GM18511 (cell line): ENCODE measurements around the gene SUPT5H.

Experiments used
- ATAC-seq: cut with Tn5 transposase; IDR thresholded peaks from one replicate; pipeline ENCODE4 v1.9.1; 2021; ENCODE audit warnings: mild to moderate bottlenecking, moderate library complexity; ENCODE audit not compliant: unreplicated experiment

SUPT5H gene

DNA sequence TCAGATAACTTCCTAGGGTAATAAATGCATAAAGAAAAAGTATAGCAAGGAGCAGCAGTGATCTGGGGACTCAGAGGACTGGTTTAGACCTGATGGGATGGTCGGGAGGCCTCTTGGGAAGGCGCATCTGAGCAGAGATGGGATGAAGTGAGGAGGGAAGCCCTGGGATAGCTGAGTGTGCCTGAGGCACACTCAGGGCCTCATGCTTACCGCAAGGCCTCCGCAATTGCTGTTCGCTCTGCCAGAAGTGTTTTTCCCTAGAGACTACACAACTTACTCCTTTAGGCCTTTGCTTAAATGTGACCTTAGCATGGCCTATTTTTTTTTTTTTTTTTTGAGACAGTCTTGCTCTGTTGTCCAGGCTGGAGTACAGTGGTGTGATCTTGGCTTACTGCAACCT, 49.3 kb downstream of the SUPT5H start:
- no peak for ATAC-seq

DNA sequence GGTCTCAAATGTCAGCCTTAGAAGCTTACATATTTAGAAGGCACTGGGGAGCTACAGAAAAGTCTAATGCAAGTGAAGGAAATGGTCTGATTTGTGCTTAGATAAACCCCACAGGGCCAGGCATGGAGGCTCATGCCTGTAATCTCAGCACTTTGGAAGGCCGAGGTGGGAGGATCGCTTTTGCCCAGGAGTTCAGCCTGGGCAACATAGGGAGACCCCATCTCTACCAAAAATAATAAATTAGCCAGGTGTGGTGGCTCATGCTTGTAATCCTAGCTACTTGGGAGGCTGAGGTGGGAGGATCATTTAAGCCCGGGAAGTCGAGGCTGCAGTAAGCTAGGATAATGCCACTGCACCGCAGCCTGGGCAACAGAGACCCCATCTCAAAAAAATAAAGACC, 50.7 kb downstream of the SUPT5H start:
- ATAC-seq: no peak

DNA sequence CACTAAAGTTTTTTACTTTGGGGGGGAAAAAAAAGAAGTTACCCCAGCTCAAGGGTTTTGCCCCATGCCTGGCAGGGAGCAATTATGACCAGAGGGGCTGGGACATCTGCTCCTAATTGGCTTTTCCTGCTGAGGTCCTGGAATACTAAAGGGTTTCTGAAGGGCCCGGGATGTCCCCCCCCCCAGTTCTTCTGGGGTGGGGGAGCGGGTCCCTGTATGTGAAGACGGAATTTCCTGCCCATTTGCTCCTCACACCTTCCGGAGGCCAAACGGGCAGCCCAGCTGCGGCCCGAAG, 52.3 kb downstream of the SUPT5H start:
- ATAC-seq: no peak

DNA sequence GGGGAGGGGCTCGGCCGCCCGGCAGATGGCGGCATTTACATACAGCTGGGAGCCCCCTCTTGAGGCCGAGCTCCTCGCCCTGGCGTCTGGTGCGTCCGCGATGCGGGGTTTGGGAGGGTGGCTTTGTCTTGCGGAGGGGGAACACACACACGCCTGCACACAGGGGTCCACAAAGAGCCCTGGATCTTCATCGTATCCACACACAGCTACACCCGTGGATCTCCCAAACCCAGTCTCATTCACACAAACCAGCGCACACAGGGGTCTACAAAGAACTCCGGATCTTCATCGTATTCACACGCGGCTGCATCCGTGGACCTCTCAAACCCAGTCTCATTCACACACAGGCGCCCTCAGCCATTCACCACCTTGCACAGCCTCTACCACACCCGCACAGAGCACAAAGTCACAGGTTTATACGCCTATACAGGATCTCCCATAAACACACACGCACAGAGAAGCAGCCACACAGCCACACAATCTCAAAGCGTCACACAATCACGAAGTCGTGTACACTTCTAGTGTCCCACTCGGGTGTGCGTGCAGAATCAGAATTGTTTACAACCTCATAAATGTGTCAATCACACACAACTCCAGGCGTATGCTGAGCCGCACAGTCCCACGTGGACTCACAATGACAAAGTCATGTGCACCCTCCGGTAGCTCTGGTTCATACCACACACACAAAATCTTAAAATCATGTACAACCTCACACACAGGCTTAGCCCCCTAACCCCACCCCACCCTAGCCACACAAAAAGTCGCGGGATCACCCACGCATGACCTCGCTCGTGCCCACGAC, 52.8 kb downstream of the SUPT5H start:
- ATAC-seq: no peak

DNA sequence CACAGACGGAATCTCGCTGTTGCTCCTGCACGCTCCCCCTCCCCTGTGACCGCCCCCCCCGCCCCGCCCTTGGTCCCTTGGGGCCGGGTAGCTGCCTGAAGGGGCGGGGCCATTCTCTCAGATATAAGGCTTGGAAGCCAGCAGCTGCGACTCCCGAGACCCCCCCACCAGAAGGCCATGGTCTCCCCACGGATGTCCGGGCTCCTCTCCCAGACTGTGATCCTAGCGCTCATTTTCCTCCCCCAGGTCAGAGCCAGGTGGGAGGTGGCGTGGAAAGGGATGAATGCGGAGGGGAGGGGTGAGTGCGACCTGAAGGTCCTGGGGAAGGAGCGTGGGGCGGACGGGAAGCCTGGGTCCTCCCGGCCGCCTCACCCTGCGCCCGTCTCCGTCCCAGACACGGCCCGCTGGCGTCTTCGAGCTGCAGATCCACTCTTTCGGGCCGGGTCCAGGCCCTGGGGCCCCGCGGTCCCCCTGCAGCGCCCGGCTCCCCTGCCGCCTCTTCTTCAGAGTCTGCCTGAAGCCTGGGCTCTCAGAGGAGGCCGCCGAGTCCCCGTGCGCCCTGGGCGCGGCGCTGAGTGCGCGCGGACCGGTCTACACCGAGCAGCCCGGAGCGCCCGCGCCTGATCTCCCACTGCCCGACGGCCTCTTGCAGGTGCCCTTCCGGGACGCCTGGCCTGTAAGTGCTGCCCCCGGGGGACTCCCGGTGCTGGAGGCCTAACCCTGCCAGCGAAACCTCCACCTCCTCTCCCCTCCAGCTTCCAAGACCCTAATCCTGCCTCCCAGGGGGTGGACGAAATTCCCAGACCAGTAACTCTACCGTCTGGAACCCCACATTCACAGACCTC, 53.6 kb downstream of the SUPT5H start, which contains the start of gene DLL3:
Gene DLL3 (plus strand): TSS at position 150 of the 845 bp plus-strand sequence. CDS start 28 bp downstream, at position 178.
- ATAC-seq: no peak

DNA sequence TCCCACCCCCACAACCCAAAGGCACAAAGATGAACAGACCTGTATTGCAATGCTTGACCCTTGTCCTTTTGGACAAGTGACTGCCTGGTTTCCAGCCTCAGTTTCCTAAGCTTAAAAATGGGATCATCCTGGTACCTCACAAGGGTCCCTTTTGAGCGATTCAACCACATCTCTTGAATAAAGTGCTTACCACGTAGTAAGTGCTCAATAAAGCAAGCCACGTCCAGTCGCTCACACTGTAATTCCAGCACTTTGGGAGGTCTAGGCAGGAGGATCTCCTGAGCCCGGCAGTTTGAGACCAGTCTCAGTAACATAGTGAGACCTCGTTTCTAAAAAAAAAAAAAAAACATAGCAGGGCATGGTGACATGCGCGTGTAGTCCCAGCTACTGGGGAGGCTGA, 54.5 kb downstream of the SUPT5H start:
- ATAC-seq: no peak

DNA sequence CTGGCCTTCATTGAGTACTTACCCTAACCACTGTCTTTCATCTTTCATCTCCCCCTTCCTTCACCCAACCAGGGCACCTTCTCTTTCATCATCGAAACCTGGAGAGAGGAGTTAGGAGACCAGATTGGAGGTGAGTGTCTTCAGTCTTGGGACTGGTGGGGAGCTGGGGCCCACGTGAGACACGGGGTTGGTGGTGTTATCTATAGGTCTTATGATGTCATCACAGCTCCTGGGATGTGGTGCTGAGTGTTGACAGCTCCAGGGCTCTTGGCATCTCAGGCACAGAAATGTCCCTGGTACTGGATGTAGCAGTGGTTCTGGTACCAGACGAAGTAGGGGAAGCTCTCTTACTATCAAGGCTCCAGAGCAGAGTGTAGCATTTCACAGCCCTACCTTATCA, 55.2 kb downstream of the SUPT5H start:
- no peak for ATAC-seq

DNA sequence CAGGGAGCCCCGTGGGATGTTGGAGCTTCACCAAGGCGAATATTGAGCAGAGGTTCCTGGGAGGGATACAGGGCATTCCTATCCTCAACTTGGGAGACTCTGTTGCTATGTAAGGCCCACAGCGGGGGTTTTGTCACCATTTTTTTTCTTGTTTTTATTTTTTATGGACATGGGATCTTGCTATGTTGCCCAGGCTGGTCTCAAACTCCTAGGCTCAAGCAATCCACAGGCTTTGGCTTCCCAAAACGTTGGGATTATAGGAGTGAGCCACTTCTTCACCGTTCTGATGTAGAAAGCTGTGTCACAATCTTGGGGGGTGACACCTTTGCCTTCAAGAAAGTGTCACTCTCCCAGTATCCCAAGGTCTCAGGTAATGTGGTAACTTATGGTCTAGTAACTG, 56.0 kb downstream of the SUPT5H start:
- ATAC-seq: no peak

DNA sequence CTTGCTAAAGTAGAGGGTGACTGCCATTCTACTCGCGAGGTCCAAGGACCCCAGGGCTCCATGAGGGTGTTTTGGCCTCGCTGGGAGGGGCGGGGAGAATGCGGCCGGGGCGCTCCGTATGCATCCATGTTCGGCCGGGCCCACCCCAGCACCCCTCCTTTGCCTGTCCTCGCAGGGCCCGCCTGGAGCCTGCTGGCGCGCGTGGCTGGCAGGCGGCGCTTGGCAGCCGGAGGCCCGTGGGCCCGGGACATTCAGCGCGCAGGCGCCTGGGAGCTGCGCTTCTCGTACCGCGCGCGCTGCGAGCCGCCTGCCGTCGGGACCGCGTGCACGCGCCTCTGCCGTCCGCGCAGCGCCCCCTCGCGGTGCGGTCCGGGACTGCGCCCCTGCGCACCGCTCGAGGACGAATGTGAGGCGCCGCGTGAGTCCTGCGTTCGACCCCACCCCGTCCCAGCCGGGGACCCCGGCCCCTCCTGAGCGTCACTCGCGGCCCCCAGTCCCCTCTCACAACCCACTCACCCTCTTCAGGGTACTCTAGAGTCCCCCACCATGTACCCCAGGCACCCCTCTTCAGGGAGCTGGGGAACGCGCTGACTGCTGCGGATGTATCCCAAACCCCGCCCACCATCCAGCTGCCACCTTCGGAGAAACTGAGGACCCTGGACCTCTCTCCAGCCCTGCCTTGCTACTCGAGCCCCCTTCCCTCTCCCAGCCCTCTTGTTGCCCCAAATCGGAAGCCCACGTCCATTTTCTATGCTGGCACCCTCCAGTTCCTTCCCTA, 57.4 kb downstream of the SUPT5H start:
- no peak for ATAC-seq

DNA sequence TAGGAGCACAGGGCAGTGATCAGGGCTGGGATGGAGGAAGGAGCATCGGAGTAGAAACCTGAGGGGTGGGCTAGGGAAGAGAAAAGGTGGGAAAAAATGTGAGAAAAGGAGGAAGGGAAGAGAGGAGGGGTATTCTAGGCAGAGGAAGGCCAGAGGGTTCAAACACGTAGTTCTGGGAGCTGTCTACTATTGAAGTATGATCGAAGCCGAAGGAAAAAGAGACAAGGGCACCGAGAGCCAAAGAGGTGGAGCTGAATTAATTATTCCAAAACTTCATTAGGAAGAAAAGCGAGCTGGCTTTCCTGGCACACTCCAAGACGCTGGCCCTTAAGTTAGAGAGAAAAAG, 61.2 kb downstream of the SUPT5H start:
- ATAC-seq: no peak

DNA sequence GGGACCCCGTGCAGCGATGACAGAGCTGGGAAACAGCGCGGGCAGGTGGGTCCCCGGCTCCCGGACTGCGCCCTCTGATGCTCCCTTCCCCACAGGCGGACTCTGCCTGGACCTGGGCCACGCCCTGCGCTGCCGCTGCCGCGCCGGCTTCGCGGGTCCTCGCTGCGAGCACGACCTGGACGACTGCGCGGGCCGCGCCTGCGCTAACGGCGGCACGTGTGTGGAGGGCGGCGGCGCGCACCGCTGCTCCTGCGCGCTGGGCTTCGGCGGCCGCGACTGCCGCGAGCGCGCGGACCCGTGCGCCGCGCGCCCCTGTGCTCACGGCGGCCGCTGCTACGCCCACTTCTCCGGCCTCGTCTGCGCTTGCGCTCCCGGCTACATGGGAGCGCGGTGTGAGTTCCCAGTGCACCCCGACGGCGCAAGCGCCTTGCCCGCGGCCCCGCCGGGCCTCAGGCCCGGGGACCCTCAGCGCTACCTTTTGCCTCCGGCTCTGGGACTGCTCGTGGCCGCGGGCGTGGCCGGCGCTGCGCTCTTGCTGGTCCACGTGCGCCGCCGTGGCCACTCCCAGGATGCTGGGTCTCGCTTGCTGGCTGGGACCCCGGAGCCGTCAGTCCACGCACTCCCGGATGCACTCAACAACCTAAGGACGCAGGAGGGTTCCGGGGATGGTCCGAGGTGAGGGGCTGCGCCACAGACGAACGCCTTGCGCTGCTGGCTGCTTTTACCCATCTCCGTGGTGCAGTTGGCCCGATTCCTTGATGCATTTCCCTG, 61.7 kb downstream of the SUPT5H start:
- no peak for ATAC-seq

DNA sequence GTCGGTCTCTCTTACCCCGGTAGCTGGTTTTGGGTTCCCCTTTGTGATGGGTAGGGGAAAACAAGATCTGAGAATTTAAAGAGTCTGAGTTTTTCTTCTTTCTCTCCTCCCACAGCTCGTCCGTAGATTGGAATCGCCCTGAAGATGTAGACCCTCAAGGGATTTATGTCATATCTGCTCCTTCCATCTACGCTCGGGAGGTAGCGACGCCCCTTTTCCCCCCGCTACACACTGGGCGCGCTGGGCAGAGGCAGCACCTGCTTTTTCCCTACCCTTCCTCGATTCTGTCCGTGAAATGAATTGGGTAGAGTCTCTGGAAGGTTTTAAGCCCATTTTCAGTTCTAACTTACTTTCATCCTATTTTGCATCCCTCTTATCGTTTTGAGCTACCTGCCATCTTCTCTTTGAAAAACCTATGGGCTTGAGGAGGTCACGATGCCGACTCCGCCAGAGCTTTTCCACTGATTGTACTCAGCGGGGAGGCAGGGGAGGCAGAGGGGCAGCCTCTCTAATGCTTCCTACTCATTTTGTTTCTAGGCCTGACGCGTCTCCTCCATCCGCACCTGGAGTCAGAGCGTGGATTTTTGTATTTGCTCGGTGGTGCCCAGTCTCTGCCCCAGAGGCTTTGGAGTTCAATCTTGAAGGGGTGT, 62.5 kb downstream of the SUPT5H start:
- ATAC-seq: no peak

DNA sequence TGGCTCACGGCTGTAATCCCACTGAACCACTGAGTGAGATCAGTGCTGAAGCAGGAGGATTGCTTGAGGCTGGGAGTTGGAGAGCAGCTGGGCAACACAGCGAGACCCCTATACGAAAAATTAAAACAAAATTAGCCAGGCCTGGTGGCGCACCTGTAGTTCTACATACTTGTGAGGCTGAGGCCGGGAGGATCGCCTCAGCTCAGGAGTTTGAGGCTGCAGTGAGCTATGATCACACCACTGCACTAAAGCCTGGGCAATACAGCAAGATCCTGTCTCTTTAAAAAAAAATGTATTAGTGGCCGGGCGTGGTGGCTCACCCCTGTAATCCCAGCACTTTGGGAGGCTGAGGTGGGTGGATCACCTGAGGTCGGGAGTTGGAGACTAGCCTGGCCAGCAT, 63.2 kb downstream of the SUPT5H start:
- ATAC-seq: no peak

DNA sequence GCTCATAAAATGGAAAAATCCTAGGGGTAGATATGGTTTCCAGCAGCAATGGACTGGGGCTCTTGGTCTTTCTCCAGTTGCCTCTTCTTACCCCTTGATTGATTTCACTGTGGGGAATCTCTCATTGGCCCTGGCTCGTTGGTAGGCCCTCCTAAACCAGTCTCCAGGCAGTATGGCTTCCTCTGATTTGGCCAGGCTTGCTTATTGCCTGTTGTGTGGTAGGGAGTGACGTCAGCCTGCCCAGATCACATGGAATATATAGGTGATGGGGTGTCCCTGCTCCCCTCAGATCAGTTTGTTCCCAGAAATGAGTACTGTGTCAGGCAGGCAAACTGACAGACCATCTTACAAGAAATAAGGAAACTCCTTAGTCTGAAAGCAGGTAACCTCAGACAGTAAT, 63.9 kb downstream of the SUPT5H start:
- ATAC-seq: no peak

DNA sequence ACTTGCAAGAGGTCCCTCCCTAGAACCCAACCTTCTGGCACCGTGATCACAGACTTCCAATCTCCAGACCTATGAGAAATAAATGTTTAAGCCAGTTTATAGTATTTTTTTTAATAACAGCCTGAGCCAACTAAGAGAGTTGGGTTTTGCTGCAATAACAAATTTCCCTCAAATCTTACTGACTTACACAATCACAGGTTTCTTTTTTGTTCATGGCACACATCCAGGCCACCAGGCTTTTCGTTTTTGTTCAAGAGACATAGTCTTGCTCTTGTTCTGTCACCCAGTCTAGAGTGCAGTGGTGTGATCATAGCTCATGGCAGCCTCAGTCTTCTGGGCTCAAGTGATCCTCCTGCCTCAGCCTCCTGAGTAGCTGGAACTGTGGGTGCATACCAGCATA, 67.6 kb downstream of the SUPT5H start:
- no peak for ATAC-seq

DNA sequence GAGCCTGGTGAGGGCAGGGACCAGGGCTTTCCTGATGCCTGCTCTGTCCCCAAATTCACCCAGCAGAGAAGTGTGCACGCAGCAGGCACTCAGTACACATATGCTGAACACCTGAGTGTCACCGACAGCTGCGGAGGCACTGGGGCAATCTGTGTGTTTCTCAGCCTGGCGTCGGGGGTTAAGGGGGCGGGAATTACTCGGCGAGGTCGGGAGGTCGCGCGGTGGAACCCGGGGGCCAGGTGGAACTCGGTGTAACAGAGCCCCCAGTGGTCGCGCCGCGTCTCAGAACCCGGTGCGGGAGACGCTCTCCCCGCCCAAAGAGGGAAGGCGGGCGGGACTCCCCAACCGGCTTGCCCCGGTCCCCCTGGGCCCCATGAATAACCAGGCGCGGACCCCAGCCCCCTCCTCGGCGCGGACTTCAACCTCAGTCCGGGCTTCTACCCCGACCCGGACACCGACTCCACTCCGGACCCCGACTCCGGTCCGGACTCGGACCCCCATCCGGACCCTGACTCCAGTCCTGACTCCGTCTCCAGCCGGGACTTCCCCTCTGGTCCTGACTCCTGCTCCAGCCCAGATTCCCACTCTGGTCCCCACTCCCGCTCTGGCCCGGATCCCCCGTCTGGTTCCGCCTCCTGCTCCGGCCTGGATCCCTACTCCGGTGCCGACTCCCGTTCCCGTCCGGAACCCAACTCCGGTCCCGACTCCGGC, 69.6 kb downstream of the SUPT5H start, which contains the start of gene SELENOV:
Gene SELENOV (plus strand): TSS at position 300 of the 711 bp plus-strand sequence. CDS start 74 bp downstream, at position 374.
- no peak for ATAC-seq

DNA sequence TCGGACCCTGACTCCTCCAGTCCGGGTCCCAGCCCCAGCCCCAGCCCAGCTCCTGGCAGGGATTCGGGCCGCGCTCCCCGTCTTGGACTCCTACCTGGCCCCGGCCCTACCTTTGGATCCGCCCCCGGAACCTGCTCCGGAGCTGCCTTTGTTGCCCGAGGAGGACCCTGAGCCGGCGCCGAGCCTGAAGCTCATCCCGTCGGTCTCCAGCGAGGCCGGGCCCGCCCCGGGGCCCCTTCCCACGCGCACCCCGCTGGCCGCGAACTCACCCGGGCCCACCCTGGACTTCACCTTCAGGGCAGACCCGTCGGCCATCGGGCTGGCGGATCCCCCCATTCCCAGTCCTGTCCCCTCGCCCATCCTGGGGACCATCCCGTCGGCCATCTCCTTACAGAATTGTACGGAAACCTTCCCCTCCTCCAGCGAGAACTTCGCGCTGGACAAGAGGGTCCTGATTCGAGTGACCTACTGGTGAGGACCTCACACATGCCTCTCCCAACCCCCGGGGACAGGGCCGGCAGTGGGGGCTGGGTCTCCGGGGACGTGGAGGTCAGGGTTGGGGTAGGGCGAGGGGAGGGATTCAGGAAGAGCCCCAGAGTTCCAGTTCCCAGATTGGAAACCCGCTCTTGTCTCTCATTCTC, 70.3 kb downstream of the SUPT5H start:
- ATAC-seq: no peak

DNA sequence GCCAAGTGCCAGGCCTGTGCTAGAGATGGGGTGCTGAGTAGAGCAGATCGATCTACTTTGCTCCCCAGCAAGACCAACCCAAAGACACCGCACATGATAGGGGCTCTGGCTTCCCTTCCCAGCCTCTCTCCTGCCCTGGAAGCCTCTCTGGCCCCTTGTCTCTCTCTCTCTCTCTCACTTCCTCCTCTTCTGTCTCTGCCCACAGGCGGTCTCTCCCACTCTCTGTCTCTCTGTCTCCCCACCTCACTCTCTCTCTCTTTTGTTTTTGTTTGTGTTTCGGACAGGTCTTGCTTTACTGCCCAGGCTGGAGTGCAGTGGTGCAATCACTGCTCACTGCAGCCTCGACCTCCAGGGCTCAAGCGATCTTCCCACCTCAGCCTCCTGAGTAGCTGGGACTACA, 70.9 kb downstream of the SUPT5H start:
- ATAC-seq: no peak

DNA sequence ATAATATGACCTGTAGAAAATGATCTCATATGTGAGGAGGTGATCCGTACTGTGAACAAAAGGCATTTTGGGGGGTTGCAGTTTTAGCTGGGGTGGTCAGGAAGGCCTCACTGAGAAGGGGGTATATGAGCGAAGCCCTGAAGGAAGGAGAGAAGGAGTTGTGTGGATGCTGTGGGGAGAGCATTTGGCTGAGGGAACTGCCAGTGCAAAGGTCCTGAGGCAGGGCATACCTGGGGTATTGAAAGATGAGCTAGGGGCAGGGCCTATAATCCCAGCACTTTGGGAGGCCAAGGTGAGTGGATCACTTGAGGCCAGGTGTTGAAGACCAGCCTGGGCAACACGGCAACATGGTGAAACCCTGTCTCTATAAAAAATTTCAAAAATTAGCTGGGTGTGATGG, 72.0 kb downstream of the SUPT5H start:
- ATAC-seq: no peak
